HL-60/S4 (cell line): Measurements from ENCODE around the gene SHOX.
"Not testable (repeated sequence)": the region's sequence is repeated elsewhere in the genome, so short reads cannot be mapped to it uniquely, and the experiment has no call there.

ENCODE experiments used
- in situ Hi-C: fragments of 300-500 bp; cut with MboI; formaldehyde crosslinking; loops from 2 replicates; pipeline ENCODE4 v1.14.3; 2022; ENCODE audit warnings: low sequenced_read_pairs

The SHOX gene

DNA sequence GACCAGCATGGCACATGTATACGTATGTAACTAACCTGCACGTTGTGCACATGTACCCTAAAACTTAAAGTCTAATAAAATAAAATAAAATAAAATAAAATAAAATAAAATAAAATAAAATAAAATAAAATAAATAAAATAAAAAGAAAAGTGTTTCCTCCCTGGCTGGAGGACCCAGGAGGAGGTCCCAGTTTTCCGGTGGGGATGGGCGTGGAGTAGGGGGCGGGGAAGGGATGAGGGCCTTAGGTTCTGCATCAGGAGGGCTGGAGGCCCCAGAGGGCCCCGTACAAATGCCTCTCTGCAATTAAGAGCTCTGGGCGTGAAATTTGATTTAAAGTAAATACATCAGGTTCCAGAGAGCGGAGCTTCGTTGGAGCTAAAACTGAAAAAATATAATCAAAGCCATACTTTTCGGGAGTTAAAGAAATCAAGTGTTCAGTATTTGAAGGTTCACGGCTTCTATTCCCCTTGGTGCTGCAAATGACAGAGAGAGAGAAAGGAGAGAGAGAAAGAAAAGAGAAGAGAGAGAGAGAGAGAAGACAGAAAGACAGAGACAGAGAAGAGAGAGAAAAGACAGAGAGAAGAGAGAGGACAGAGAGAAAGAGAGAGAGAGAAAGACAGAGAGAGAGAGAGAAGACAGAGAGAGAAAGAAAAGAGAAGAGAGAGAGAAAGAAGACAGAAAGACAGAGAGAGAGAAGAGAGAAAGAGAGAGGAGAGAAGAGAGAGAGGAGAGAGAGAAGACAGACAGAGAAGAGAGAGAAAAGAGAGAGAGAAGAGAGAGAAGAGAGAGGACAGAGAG lies 8.7 kb upstream of the SHOX start:
- in situ Hi-C loops = no loop called here

DNA sequence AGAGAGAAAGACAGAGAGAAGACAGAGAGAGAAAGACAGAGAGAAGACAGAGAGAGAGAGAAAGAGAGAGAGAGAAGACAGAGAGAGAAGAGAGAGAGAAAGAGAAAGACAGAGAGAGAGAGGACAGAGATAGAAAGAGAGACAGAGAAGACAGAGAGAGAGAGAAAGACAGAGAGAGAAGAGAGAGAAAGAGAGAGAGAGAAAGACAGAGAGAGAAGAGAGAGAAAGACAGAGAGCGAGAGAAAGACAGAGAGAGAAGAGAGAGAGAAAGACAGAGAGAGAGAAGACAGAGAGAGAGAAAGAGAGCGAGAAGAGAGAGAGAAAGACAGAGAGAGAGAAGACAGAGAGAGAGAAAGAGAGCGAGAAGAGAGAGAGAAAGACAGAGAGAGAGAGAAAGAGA lies 7.8 kb upstream of the SHOX start:
- in situ Hi-C loops = not testable (repeated sequence)

DNA sequence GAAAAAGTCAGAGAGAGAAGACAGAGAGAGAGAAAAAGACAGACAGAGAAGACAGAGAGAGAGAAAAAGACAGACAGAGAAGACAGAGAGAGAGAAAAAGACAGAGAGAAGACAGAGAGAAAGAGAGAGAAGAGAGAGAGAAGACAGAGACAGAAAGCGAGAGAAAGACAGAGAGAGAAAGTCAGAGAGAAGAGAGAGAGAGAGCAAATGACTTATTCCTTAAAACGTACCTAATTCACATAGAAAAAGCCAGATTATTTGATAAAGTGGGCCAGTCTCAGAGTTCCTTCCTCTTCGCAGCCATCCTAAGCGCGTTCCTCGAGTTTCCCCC lies 7.4 kb upstream of the SHOX start:
- in situ Hi-C loops = no loop called here

DNA sequence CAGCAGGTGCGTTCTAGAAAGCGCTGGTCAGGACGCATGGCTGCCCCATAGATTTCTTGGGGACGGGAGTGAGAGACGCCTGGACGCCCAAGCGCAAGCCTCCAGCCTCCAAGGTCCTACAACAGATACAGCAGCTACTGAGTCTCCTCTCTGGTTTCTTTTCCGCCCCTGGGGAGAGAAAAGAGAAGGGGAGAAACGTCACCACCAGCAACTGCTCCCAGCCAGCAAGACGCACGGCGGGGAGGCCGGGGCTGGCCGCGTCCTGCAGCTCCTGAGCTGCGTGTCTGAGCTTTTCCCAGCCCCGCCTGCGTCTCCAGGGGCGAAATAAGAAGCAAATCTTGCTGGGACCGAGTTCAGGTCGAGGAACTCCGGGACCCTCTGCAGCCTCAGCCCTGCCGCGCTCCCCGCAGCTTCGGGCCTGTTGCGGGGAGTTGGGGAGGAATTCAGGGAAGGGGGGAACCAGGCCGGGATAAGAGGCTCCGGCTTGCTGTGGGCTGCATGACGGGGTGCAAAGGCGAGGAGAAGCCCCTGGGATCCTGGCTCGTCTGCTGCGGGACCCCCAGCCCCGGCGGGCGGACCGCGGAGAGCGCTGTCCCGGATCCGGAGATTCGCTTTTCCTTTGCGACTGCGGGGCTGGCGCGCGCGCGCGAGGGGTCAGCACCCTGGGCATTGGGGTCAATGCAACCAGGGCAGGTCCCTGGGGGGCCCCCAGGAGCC lies 6.8 kb upstream of the SHOX start:
- in situ Hi-C loops = no loop called here

DNA sequence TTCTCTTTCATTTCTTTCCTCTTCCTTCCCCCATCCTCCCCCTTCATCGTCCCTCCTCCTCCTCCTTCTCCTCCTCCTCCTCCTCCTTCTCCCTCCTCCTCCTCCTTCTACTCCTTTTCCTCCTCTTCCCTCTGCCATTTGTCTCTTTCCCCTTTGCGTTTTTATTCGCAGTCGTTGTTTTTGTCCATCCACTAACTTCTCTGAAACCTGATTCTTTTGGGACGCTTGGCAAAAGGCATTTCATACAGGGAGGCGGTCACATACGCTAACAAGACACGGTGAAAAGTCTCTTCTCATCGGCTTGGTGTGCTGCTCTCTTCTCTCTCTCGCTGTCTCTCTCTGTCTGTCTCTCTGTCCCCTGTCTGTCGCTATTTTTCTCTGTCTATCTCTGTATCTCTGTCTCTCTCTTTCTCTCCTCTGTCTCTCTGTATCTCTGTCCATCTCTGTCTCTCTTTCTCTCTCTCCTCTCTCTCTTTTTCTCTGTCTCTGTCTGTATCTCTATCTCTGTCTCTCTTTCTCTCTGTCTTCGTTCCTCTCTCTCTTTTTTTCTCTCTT lies 5.4 kb upstream of the SHOX start:
- in situ Hi-C loops = no loop called here

DNA sequence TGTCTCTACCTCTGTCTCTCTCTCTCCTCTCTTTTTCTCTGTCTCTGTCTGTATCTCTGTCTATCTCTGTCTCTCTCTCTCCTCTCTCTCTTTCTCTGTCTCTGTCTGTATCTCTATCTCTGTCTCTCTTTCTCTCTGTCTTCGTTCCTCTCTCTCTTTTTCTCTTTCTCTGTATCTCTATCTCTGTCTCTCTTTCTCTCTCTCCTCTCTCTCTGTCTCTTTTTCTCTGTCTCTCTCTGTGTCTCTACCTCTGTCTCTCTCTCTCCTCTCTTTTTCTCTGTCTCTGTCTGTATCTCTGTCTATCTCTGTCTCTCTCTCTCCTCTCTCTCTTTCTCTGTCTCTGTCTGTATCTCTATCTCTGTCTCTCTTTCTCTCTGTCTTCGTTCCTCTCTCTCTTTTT lies 4.5 kb upstream of the SHOX start:
- in situ Hi-C loops = not testable (repeated sequence)

DNA sequence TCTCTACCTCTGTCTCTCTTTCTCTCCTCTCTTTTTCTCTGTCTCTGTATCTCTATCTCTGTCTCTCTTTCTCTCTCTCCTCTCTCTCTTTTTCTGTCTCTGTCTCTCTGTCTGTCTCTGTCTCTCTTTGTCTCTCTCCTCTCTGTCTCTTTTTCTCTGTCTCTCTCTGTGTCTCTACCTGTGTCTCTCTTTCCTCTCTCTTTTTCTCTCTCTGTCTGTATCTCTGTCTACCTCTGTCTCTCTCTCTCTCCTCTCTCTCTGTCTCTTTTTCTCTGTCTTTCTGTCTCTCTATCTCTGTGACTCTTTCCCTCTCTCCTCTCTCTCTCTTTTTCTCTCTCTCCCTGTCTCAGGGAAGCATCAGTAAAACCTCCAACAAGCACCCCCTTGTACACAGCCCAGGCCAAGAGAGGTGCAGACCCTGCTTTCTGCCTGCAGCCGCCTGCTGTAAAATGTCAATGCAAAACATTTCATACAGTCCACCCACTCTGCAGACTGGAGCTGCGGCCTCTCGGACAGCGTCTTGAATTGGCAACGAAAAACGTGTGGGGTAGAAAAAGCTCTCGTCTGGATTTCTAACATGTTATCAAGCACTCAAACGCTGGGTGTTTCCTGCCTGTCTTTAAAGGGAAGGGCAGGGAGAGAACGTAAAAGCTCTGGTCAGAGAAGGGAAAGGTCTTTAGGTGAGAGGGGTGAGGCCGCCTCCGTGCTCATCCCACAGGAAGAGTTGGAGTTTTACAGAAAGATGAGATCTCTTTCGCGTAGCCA lies 3.7 kb upstream of the SHOX start:
- in situ Hi-C loops = no loop called here

DNA sequence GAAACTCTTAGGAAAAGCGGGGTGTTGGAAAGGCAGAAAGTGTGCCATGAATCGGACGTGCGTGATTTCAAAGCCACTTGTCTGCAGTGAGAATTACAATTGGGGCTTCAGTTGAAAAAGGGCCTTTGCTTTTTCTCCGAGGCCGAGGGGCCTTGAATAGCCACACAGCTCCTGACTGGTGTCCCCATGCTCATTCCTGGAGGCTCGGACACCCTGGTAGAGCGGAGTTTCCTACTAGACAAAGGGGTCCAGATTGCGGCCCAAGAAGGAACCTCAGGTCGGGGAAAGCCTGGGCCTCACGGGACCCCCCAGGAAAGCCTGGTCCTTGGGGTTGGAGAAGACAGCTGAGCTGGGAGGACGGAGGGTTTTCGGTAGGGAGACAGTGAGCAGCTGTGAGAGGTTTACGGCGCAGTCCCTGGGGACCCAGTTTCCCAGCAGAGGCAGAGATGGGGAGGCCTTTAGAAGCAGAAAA lies 3.0 kb upstream of the SHOX start:
- in situ Hi-C loops = no loop called here

DNA sequence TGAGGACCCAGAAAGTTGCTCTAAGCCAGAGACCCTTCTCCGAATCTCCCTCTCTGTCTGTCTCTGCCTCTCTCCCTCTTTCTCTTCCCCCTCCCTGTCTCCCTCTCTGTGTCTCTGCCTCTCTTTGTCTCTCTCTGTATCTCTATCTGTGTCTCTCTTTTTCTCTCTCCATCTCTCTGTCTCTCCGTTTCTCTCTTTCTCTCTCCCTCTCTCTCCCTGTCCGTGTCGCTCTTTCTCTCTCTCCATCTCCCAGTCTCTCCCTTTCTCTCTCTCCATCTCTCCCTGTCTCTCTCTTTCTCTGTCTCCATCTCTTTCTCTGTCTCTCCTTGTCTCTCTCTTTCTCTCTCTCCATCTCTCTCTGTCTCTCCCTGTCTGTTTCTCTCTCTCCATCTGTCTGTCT lies 2.6 kb upstream of the SHOX start:
- in situ Hi-C loops = no loop called here

DNA sequence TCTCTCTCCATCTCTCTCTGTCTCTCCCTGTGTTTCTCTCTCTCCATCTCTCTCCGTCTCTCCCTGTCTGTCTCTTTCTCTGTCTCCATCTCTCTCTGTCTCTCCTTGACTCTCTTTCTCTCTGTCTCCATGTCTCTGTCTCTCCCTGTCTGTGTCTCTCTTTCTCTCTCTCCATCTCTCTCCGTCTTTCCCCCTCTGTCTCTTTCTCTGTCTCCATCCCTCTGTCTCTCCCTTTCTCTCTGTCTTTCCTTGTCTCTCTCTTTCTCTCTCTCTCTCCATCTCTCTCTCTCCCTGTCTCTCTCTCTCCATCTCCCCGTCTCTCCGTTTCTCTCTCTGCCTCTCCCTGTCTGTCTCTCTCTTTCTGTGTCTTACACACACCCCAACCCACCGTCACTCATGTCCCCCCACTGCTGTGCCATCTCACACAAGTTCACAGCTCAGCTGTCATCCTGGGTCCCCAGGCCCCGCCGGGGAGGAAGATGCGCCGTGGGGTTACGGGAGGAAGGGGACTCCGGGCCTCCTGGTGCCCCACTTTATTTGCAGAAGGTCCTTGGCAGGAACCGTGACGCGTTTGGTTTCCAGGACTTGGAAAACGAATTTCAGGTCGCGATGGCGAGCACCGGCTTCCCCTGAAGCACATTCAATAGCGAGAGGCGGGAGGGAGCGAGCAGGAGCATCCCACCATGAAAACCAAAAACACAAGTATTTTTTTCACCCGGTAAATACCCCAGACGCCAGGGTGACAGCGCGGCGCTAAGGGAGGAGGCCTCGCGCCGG lies 1.2 kb upstream of the SHOX start:
- in situ Hi-C loops = no loop called here

DNA sequence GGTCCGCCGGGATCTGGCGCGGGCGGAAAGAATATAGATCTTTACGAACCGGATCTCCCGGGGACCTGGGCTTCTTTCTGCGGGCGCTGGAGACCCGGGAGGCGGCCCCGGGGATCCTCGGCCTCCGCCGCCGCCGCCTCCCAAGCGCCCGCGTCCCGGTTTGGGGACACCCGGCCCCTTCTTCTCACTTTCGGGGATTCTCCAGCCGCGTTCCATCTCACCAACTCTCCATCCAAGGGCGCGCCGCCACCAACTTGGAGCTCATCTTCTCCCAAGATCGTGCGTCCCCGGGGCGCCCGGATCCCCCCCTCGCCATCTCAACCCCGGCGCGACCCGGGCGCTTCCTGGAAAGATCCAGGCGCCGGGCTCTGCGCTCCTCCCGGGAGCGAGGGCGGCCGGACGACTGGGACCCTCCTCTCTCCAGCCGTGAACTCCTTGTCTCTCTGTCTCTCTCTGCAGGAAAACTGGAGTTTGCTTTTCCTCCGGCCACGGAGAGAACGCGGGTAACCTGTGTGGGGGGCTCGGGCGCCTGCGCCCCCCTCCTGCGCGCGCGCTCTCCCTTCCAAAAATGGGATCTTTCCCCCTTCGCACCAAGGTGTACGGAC lies 482 bp upstream of the SHOX start:
- in situ Hi-C loops = no loop called here

DNA sequence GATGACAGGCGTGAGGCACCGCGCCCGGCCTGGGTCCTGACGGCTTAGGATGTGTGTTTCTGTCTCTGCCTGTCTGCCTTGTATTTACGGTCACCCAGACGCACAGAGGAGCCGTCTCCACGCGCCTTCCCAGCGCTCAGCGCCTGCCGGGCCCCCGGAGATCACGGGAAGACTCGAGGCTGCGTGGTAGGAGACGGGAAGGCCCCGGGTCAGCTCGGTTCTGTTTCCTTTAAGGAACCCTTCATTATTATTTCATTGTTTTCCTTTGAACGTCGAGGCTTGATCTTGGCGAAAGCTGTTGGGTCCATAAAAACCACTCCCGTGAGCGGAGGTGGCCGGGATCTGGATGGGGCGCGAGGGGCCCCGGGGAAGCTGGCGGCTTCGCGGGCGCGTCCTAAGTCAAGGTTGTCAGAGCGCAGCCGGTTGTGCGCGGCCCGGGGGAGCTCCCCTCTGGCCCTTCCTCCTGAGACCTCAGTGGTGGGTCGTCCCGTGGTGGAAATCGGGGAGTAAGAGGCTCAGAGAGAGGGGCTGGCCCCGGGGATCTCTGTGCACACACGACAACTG lies 1.3 kb downstream of the SHOX start:
- in situ Hi-C loops = no loop called here

DNA sequence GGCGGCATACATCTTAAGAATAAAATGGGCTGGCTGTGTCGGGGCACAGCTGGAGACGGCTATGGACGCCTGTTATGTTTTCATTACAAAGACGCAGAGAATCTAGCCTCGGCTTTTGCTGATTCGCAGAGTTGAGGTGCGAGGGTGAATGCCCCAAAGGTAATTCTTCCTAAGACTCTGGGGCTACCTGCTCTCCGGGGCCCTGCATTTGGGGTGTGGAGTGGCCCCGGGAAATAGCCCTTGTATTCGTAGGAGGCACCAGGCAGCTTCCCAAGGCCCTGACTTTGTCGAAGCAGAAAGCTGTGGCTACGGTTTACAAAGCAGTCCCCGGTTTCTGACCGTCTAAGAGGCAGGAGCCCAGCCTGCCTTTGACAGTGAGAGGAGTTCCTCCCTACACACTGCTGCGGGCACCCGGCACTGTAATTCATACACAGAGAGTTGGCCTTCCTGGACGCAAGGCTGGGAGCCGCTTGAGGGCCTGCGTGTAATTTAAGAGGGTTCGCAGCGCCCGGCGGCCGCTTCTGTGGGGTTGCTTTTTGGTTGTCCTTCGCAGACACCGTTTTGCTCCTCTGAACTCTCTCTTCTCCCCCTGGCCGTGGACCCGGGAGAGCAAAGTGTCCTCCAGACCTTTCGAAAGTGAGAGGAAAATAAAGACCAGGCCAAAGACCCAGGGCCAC lies 1.9 kb downstream of the SHOX start:
- in situ Hi-C loops = no loop called here

DNA sequence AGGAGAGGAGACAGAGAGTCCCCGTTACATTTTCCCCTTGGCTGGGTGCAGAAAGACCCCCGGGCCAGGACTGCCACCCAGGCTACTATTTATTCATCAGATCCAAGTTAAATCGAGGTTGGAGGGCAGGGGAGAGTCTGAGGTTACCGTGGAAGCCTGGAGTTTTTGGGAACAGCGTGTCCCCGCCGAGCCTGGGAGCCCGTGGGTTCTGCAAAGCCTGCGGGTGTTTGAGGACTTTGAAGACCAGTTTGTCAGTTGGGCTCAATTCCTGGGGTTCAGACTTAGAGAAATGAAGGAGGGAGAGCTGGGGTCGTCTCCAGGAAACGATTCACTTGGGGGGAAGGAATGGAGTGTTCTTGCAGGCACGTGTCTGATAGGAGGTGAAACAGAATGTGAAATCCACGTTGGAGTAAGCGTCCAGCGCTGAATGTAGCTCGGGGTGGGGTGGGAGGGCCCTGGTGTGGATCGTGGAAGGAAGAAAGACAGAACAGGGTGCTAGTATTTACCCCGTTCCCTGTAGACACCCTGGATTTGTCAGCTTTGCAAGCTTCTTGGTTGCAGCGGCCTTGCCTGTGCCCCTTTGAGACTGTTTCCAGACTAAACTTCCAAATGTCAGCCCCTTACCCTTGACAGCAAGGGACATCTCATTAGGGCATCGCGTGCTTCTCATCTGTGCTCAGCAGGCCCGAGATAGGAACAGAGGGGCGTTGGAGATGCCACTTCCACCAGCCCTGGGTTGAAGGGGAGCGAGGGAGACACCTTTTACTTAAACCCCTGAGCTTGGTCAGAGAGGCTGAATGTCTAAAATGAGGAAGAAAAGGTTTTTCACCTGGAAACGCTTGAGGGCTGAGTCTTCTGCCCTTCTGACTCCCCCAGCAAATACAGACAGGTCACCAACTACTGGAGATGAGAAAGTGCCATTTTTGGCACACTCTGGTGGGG lies 2.7 kb downstream of the SHOX start:
- in situ Hi-C loops = no loop called here

DNA sequence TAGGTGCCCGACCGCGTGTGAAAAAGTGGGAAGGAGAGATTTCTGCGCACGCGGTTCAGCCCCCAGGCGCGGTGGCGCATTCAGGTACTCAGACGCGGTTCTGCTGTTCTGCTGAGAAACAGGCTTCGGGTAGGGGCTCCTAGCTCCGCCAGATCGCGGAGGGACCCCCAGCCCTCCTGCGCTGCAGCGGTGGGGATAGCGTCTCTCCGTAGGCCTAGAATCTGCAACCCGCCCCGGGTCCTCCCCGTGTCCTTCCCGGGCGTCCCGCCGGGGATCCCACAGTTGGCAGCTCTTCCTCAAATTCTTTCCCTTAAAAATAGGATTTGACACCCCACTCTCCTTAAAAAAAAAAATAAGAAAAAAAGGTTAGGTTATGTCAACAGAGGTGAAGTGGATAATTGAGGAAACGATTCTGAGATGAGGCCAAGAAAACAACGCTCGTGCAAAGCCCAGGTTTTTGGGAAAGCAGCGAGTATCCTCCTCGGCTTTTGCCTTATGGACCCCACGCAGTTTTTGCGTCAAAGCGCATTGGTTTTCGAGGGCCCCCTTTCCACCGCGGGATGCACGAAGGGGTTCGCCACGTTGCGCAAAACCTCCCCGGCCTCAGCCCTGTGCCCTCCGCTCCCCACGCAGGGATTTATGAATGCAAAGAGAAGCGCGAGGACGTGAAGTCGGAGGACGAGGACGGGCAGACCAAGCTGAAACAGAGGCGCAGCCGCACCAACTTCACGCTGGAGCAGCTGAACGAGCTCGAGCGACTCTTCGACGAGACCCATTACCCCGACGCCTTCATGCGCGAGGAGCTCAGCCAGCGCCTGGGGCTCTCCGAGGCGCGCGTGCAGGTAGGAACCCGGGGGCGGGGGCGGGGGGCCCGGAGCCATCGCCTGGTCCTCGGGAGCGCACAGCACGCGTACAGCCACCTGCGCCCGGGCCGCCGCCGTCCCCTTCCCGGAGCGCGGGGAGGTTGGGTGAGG lies 3.7 kb downstream of the SHOX start:
- in situ Hi-C loops = no loop called here

DNA sequence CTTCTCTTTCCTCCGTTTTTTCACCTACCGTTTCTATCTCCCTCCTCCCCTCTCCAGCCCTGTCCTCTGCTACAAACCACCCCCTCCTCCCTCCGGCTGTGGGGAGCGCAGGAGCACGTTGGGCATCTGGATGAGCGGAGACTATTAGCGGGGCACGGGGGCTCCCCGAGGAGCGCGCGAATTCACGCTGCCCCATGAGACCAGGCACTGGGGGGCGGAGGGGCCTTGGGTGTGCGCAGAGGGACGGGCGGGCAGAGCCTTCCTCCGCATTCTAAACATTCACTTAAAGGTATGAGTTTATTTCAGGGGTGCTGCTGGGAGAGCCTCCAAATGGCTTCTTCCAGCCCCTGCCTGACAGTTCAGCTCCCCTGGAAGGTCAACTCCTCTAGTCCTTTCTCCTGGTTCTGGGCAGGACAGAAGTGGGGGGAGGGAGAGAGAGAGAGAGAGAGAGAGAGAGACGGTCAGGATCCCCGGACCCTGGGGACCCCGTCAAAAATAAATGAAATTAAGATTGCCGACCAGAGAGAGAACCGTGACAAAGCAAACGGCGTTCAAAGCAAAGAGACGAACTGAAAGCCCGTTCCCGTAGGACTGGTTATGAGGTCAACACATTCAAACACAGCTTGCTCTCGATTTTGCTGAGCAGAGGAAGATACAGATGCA lies 5.0 kb downstream of the SHOX start:
- in situ Hi-C loops = no loop called here
